Right ventricle myocardium superior (tissue), 1 donor: ENCODE measurements around the gene GTF3C5. TPM values are rescaled to one million over a fixed set of nuclear protein-coding genes. Genes with fewer than 3 reads are reported as not detected.

Experiments
- ATAC-seq: fragments of 200-7000 bp; cut with Tn5 transposase; one replicate; pipeline ENCODE4 v1.9.1; 2020; ENCODE audit warnings: mild to moderate bottlenecking; ENCODE audit not compliant: poor library complexity
- DNase-seq: peaks from one replicate; pipeline ENCODE4 v3.0.0-alpha.2; 2020
- intact Hi-C: fragments of 100-400 bp; cut with DNase I; formaldehyde crosslinking; loops from one replicate; pipeline ENCODE4 v1.11.2; 2022
- microRNA-seq: library from miRNA; unstranded; fragments of <30 nt; microRNA quantifications from one replicate; pipeline ENCODE4 v1.2.0, GENCODE V29; 2020
- total RNA-seq: library from RNA; stranded (reverse); fragmentation: NEBNext Ultra II Directional; extraction: Animal tissue kit (Norgen Biotek cat#: 25700); gene quantifications from one replicate; pipeline ENCODE4 v1.2.1, GENCODE V29; 2021
- donor health status: DM: no; HTN: yes; CAD: no; lungs with severe emphysema.

Gene GTF3C5
- total RNA-seq, 1 donor from 2014 or later, result 49.0 TPM

- intact Hi-C loops, result loop anchor here (5.0 kb wide), 1 partner anchor 57 kb away; no protein-coding TSS in a partner anchor
- ATAC-seq (no peak), DNase-seq (no peak)
These were observed 68.1 kb downstream of the GTF3C5 start for GRCh38 chr9:133098871-133099270.

- intact Hi-C loops, result loop anchor here (5.0 kb wide), 1 partner anchor 58 kb away; no protein-coding TSS in a partner anchor
- DNase-seq, result no peak
- no peak for ATAC-seq
These were observed 69.1 kb downstream of the GTF3C5 start for GRCh38 chr9:133099726-133100505.

- DNase-seq, result no peak
- no peak for ATAC-seq
- intact Hi-C loops, result no loop called here
These were observed 69.9 kb downstream of the GTF3C5 start for GRCh38 chr9:133100506-133101355.

GRCh38 chr9:133101356-133102189 is 70.8 kb downstream of the GTF3C5 start:
- DNase-seq (no peak), ATAC-seq (no peak)
- intact Hi-C loops, result loop anchor here (2.0 kb wide), 1 partner anchor 43 kb away; no protein-coding TSS in a partner anchor

GRCh38 chr9:133102190-133103021 is 71.6 kb downstream of the GTF3C5 start:
- no peak for ATAC-seq
- DNase-seq, result no peak
- intact Hi-C loops, result loop anchor here (2.0 kb wide), 1 partner anchor 42 kb away; no protein-coding TSS in a partner anchor

- DNase-seq (peak; percentile 82), ATAC-seq (peak; percentile 72)
- intact Hi-C loops, result loop anchor here (2.0 kb wide), 1 partner anchor 41 kb away; no protein-coding TSS in a partner anchor
These were observed 72.6 kb downstream of the GTF3C5 start for GRCh38 chr9:133103183-133103986.

- no peak for ATAC-seq
- peak; percentile 33 for DNase-seq
- intact Hi-C loops, result loop anchor here (2.0 kb wide), 1 partner anchor 41 kb away; no protein-coding TSS in a partner anchor
These were observed 73.2 kb downstream of the GTF3C5 start for GRCh38 chr9:133103987-133104505.

- intact Hi-C loops, result no loop called here
- ATAC-seq, result no peak
- DNase-seq, result peak; percentile 9
These were observed 74.1 kb downstream of the GTF3C5 start for GRCh38 chr9:133104718-133105460.

GRCh38 chr9:133105461-133105770 is 74.6 kb downstream of the GTF3C5 start:
- DNase-seq (peak; percentile 28), ATAC-seq (no peak)
- intact Hi-C loops, result no loop called here

- DNase-seq (peak; percentile 23), ATAC-seq (no peak)
- intact Hi-C loops, result no loop called here
These were observed 75.9 kb downstream of the GTF3C5 start for GRCh38 chr9:133106511-133107244.

GRCh38 chr9:133107245-133107722 is 76.5 kb downstream of the GTF3C5 start:
- intact Hi-C loops, result no loop called here
- ATAC-seq (no peak), DNase-seq (peak; percentile 19)

Small RNAs within 50 kb of the gene (microRNA-seq; reads per million reads assigned to microRNA genes)
- not detected for gene MIR6877

Other genes with a start within 250 kb of the GTF3C5 start
- 0.22 TPM for gene AK8, start 152.7 kb upstream of the GTF3C5 start, total RNA-seq
- 3.5 TPM for gene SPACA9, start 152.1 kb upstream of the GTF3C5 start, total RNA-seq
- 45.9 TPM for gene TSC1, start 86.4 kb upstream of the GTF3C5 start, total RNA-seq
- gene GFI1B, start 52.3 kb upstream of the GTF3C5 start, total RNA-seq, result not detected
- 7.3 TPM for gene CEL, start 31.0 kb downstream of the GTF3C5 start, total RNA-seq
- gene RALGDS, start 90.2 kb downstream of the GTF3C5 start, total RNA-seq, result 33.1 TPM
- 6.4 TPM for gene GBGT1, start 132.9 kb downstream of the GTF3C5 start, total RNA-seq
- gene OBP2B, start 178.3 kb downstream of the GTF3C5 start, total RNA-seq, result not detected
- gene ABO, start 244.2 kb downstream of the GTF3C5 start, total RNA-seq, result 2.4 TPM